Measurements from ENCODE around the gene GABRB1.

The GABRB1 gene

GRCh38 chr4:47419296-47419695 lies 387.9 kb downstream of the GABRB1 start:
- no peaks in the 10 kb centered on the region for H3K9me3 ChIP-seq (ENCODE audit: control insufficient read depth, low read length)
- H3K4me3 ChIP-seq (ENCODE audit: low read depth, low read length) = no peak overlapping the region
- no peak overlapping the region for H3K9ac ChIP-seq
- peak overlapping the region; percentile 42 for H2AFZ ChIP-seq
- no peak overlapping the region for H3K27ac ChIP-seq
- peak overlapping the region; percentile 10 for H3K4me2 ChIP-seq (ENCODE audit: low read length)
- no peaks in the 10 kb centered on the region for H3K36me3 ChIP-seq (ENCODE audit: control insufficient read depth, insufficient read depth, low read length)
- H3K79me2 ChIP-seq = no peaks in the 10 kb centered on the region
- no peaks in the 10 kb centered on the region for H3K27me3 ChIP-seq (ENCODE audit: control insufficient read depth, insufficient read depth, low read length)
- H3K4me1 ChIP-seq = peaks cover 2% of the 10 kb centered on the region
- no peak for TF ChIP-seq CTCF (IDR thresholded peaks at IDR 0.05)

GRCh38 chr4:47425628-47426027 lies 394.3 kb downstream of the GABRB1 start:
- no peaks in the 10 kb centered on the region for H3K36me3 ChIP-seq (ENCODE audit: control insufficient read depth, insufficient read depth, low read length)
- no peak overlapping the region for H3K4me2 ChIP-seq (ENCODE audit: low read length)
- H3K79me2 ChIP-seq = no peaks in the 10 kb centered on the region
- H3K27me3 ChIP-seq (ENCODE audit: control insufficient read depth, insufficient read depth, low read length) = no peaks in the 10 kb centered on the region
- H3K4me1 ChIP-seq = no peaks in the 10 kb centered on the region
- no peak overlapping the region for H3K27ac ChIP-seq
- no peaks in the 10 kb centered on the region for H3K9me3 ChIP-seq (ENCODE audit: control insufficient read depth, low read length)
- H3K4me3 ChIP-seq (ENCODE audit: low read depth, low read length) = no peak overlapping the region
- no peak overlapping the region for H3K9ac ChIP-seq
- H2AFZ ChIP-seq = no peak overlapping the region
- TF ChIP-seq CTCF (IDR thresholded peaks at IDR 0.05) = no peak

- H3K4me2 ChIP-seq (ENCODE audit: low read length) = no peak overlapping the region
- H3K27me3 ChIP-seq (ENCODE audit: control insufficient read depth, insufficient read depth, low read length) = no peaks in the 10 kb centered on the region
- no peaks in the 10 kb centered on the region for H3K4me1 ChIP-seq
- no peaks in the 10 kb centered on the region for H3K36me3 ChIP-seq (ENCODE audit: control insufficient read depth, insufficient read depth, low read length)
- no peak overlapping the region for H3K9ac ChIP-seq
- no peak overlapping the region for H3K27ac ChIP-seq
- H2AFZ ChIP-seq = no peak overlapping the region
- H3K4me3 ChIP-seq (ENCODE audit: low read depth, low read length) = no peak overlapping the region
- TF ChIP-seq CTCF (IDR thresholded peaks at IDR 0.05) = no peak
- no peaks in the 10 kb centered on the region for H3K79me2 ChIP-seq
- H3K9me3 ChIP-seq (ENCODE audit: control insufficient read depth, low read length) = no peaks in the 10 kb centered on the region
Observed at GRCh38 chr4:47427935-47428334, 396.6 kb downstream of the GABRB1 start.

- H3K9me3 ChIP-seq (ENCODE audit: control insufficient read depth, low read length) = no peaks in the 10 kb centered on the region
- H2AFZ ChIP-seq = no peak overlapping the region
- H3K79me2 ChIP-seq = no peaks in the 10 kb centered on the region
- TF ChIP-seq CTCF (IDR thresholded peaks at IDR 0.05) = no peak
- no peaks in the 10 kb centered on the region for H3K36me3 ChIP-seq (ENCODE audit: control insufficient read depth, insufficient read depth, low read length)
- H3K4me1 ChIP-seq = no peaks in the 10 kb centered on the region
- no peak overlapping the region for H3K4me3 ChIP-seq (ENCODE audit: low read depth, low read length)
- H3K4me2 ChIP-seq (ENCODE audit: low read length) = no peak overlapping the region
- no peak overlapping the region for H3K9ac ChIP-seq
- H3K27ac ChIP-seq = no peak overlapping the region
- no peaks in the 10 kb centered on the region for H3K27me3 ChIP-seq (ENCODE audit: control insufficient read depth, insufficient read depth, low read length)
Observed at GRCh38 chr4:47432749-47433148, 401.4 kb downstream of the GABRB1 start.

- Histone ChIP-seq H3K27me3 (ENCODE audit: control insufficient read depth, insufficient read depth, low read length) (no peaks in the 10 kb centered on the region), H3K9me3 (ENCODE audit: control insufficient read depth, low read length) (no peaks in the 10 kb centered on the region), H3K4me1 (no peaks in the 10 kb centered on the region), H3K4me3 (ENCODE audit: low read depth, low read length) (no peak overlapping the region), H3K79me2 (no peaks in the 10 kb centered on the region), H2AFZ (no peak overlapping the region), H3K36me3 (ENCODE audit: control insufficient read depth, insufficient read depth, low read length) (no peaks in the 10 kb centered on the region), H3K27ac (no peak overlapping the region), H3K9ac (no peak overlapping the region), H3K4me2 (ENCODE audit: low read length) (no peak overlapping the region)
- TF ChIP-seq CTCF (IDR thresholded peaks at IDR 0.05) = no peak
Observed at GRCh38 chr4:47434931-47435330, 403.6 kb downstream of the GABRB1 start.
